ENCODE measurements around the gene AHI1.
A peak's percentile ranks its signal among the peaks of the same experiment; 100 is the strongest.

Gene AHI1

DNA sequence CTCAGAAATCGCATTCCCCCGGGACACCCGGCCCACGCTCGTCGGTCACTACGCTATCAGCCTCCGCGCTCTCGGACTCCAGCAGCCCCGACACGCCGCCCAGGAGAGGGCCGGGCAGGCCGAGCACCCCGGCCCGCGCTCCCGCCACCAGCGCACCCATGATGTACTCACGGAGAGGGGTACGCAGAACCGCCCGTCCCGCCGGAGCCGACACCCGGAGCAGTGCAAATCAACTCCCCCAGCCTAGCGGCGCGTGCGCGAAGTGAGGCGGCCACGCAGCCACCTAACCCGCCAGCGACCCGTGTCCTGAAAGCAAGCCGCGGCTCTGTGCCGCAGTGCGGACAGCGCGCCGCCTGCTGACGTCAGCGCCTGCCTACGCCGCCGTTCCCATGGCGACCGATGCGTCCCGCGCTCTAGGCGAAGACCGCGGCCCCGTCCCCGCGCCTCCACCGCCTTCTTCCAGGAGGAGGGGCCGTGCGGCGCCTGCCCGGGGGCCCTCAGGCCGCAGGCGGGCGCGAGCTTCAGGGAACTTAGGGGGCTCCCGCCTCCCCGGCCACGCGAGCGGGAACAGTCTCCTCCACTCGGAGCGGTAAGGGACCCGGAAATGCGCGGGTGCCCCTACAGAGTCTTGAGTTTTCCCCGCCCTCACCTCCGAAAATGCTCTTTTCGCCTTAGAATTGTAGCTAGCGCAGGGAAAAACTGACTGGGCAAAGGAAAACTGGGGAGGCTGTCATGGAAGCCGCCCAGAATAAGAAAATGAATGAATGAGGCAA is at the start of gene AHI1:
TSS of gene AHI1 (minus strand) at position 329 of the 773 bp plus-strand sequence. CDS start 5,503 bp downstream, outside the sequence.
- ATAC-seq (peak; percentile 83), DNase-seq (peak; percentile 94)

DNA sequence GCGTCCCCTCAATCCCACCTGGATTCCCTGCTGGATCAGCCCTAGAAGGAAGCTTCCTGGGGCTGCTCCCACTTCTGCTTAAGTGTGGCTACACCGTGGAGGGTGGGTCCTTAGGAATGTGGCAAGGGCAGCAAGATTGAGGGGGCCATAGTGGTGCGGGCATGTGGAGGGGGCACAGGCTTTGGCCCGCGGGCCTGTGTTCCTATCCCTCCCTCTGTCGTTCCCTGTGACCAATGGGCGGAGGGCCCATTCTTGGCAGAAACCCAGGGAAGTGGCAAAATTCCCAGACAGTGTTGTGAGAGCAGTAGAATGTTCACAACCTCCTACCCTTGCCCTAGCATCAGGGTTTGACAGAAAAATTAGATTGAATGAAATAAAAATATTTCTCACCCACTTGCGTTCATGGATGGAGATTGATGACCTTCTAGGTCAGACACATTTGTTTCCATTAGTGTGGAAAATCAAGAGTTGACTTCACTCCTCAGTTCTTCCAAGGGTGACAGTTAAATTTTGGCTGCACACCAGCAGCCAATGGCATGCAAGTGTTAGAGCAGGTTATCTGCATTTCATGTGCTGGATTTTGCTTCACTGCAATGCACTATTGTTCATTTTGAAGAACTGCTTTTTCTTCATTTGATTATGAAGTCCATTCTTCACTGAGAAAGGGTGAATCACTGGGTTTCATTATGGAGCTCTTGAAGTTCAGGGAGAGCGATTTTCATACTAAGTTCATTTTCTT is 49.3 kb upstream of the AHI1 start:
- DNase-seq (no peak), ATAC-seq (no peak)

DNA sequence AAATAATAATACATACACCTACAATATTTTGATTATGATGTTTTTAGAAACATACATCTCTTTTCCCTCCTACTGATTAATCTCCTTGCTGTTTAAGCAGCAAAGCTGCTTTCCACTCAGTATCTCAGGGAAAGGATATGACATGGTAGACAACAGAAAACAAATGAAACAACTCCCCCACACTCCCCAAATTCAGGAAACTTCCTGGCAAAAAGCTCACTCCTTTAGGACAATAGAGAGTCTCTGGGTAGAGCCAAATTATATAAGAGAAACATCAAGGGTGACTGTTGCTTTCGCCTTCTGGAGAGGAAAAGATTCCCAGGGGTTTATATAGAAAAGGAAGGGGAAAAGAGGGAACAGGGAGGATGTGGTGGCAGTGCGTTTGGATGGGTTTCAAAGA is 48.7 kb upstream of the AHI1 start:
- no peak for ATAC-seq
- DNase-seq, result no peak

DNA sequence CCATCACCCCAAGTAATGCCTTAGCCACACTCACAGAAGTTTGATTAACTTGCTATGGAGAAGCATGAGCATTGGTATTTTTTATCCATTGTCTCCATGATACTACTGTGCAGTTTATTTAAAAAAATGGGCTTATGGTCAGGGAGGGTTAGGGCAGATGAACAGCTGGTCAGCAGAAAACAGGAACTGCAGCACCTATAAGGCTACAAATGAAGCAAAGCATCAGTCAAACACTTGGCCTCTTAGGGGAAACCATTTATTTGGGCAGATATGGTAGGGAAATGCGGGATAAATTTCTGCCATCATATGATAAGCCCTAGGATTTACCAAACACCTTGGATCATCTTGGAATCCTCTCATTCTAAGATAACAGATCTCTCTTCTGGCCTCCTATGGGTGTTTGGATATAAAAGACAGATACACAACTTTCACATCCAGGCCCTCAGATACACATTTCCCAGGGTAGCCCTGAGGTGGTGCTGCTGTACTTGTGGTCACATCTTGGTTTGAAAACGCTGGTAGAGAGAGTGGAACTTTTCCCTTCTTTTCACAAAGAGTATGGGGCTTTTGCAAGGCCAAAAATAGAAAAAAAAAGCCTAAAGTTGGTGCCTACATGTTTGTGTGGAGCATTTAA is 42.8 kb upstream of the AHI1 start:
- DNase-seq (no peak), ATAC-seq (no peak)

DNA sequence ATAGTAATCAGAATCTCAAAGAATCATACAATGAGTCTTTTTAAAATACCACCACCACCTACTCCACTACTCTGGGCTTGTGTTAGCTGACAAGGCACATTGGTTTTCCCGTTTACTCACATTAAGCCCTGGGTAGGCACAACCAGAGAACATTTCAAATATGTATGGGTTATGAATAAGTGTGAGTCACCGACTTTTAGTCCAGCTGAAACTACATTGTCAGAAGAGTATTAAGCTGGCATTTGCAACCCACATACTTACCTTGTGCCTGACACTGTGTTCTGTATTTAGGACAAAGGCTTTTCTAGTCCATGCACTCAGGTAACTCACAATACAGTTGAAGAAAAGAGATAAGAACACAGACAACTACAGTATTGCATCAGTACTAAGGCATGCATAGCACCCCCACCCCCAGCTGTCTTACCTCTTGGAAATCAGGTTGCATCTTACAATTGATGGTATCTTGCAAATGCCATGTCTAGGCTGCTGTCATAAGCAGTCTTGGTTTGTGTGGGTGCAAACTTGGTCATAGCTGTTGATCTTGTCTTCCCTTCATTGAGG is 40.3 kb upstream of the AHI1 start:
- peak; percentile 47 for DNase-seq

DNA sequence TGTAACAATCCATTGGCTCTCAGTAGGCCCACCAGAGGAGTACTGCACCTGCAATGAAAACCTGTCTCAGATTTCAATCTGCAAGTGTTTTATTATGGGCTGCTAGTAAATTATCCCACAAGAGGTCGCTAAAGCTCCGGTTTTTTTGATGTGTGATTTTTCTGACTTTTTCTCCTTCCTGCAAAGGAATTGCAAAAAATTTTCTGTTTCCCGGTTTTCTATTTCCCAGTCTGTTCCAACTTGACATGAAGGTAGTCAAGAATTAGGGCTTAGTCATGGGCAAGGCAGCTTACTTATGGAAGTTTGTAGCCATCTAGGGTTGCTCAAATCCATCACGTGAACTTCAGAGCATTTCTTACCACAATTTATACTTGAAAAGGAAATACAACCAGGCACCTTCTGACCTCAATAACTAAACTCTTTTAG is 38.5 kb upstream of the AHI1 start:
- ATAC-seq (no peak), DNase-seq (no peak)

More for the DNA sequence above, 40.3 kb upstream of the AHI1 start:
- ATAC-seq, result peak; percentile 96

DNA sequence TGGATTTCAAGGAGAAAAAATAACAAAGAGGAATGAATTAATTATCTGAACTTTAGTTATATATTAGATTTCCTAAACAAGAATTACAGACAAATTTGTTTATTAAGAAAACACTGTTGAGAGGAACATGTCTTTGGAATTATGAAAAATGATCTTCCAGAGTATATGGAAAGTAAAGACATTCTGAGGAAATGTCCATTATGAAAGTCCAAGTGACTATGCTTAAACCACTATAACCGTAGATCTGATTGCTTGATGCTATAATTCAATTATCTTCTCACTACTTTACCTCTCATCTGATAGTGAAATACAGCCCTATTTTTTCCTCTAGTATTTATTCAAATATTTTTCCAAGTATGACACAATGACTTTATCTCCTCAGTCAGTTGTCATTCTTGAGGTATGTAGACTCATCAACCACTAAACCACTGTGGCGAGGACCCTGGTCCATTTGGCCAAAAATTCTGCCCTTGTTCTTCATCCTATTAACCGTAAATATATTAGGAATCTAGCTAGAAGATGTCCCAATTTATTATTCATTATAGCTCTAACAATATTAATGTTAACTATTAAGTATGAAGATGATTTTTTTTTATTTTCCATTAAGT is 37.3 kb upstream of the AHI1 start:
- no peak for DNase-seq
- ATAC-seq, result no peak

DNA sequence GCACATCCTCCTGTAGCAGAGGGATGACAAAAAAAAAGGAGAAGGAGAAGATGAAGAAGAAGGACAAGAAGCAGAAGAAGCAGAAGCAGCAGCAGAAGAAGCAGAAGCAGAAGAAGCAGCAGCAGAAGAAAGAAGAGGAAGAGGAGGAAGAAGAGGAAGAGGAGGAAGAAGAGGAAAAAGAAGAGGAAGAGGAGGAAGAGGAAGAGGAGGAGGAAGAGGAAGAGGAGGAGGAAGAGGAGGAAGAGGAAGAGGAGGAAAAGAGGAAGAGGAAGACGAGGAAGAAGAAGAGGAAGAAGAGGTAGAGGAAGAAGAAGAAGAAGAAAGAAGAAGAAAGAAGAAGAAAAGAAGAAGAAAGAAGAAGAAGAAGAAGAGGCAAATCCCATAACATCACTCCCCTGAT is 35.0 kb upstream of the AHI1 start:
- DNase-seq, result no peak
- ATAC-seq, result no peak

DNA sequence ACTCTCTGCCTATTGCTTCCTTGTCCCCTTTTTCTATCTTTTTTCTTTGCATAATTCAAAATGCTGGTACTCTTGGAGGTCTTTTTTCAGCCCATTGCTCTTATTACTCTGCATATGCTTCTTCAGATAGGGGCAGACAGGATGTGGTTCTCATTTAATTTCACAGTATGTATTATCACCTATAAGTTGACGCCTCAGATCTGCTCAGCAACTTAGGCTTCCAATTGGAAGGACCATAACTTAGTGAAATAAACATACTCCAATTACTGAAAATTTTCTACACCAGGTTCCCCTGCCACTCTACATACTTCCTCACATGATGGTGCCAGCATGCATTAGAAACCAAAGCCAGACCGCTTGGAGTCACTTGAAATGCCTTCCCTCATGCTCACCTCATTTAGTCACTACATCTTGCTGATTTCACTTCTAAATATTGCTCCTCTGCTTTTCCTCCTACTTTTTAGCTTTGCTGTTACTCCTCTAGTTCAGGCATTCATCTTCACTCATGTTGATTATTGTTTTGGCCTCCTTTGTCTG is 34.5 kb upstream of the AHI1 start:
- ATAC-seq, result no peak
- DNase-seq, result no peak

DNA sequence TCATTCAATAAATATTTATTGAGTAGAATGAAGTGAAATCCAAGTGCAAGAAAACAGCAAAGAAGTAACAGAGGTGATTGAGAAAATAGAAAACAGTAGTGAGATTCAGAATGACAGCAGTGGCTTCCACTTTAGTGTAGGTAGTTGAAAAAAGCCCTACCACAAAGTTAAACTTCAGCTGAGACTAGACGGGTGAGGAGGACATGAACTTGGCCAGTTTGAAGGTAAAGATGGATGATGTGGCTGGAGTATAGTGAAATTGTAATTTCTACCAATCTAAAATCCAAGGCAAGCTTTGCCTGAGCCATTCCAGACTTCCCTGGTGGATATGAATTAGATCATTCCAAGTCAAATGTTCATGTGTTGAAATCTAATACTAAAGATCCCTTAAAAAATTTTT is 32.6 kb upstream of the AHI1 start:
- DNase-seq (no peak), ATAC-seq (no peak)

DNA sequence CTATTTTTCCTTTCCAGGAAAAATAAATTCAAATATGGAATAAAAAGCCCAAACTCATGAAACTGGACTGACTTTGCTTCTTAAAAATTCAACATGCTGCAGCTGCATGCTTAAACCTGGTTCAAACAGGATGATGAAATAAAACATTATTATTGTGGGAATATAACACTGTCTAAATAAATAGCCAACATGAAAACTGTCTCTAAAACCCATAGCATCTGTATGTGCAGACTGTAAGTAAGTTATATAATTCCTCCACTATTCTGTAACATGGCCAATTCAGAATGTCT is 30.4 kb upstream of the AHI1 start:
- no peak for ATAC-seq
- no peak for DNase-seq

DNA sequence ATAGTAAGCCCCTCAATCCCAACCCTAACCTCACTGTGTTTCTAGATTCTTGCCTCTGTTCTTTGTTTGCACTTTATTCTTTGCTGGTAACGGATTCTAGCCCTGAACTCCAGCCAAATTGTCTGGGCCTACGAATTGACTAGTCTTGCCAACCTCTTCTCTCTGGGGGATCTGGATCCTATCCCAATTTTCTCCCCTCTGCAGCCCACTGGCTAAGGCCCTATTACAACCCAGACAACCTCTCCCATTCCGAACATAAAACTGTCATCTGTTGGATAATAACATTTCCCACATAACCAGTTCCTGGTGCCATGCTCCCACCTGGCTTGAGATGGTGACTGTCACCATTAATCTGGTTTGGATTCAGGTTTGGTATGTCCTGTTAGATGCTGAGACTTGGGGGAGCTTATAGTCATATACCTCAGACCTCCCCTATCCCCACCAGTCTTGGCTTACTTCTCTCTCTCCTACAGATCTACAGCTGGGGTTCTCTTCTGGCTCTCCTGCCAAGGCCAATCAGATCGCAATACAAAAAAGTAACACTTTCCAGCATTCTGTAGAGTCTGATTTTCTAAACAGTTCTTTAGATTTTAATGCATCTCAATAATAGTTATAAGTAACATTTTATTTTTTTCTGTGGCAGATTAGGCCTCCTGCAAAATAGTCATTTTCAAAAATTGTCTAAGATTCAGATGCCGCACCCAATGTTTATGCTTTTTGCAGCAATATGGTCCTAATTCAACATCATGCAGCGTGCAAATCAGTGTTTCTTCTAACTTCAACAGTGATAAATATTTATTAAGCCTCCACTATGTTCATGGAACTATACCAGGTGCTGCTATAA is 29.8 kb upstream of the AHI1 start:
- ATAC-seq (no peak), DNase-seq (no peak)

DNA sequence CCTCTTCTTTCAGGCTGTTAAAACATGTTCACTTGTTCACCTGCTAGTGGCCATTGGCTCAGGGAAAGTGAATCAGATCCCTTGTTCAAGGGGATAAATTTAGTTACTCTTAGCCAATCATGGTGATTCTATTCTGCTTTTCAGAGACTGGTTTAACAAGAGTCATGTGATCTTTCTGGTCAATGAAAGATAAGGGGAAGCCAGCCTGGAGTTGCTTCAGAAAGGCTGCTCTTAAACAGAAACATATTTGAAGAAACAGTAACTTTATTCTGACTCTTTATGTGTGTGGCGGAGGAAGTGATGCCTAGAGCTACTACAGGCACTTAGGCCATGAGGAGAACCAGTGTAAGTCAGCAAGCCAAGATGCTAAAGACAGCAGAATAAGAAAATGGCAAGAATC is 28.1 kb upstream of the AHI1 start:
- DNase-seq (no peak), ATAC-seq (no peak)

DNA sequence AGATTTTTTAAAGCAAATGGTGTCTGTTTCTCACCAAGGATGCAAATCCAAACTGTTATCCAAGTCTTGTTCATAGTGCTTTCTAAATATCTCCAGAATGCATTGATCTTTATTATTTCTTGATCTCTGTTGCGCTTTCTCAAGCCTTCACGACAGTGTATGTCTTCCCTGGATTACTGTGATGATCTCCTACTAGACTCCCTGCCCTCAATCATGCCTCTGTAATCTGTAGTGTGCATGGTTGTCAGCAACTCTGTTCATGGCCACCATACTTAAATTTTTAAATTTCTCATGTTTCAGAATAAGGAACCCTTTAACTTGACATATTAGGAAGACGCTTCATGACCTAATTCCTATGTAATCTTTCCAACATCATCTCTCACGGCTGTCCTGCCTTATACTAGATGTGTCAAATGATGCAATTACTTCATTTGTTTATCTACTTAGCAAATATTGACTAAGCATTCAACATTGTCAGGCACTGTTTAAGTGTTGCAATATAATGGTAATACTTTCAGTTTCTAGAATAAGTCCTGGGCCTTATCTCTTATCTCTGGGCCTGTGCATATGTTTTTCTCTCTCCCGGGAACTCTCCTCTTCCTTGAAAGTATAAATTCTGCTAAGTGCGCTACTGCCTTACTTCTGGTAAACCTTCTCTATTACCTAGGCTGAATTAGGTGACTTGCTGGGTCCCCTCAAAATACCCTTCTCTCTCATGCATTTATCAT is 25.6 kb upstream of the AHI1 start:
- DNase-seq, result no peak

DNA sequence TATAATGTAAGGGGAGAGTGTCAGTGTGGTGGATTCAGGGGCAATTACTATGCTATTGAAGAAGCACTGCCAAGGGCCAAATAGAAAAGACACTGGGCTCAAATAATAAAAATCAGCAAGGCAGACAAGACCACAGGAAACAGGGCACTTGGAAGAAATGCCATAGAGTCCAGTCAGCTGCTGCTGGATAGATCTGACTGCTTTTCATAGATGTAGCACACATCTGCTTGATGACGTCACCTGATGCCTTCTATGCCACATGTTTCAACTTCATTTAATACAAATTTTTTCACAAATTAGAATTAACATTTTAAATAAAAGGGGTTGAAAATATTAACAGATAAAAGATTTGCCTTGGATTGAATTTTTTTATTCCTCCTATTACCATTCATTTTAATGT is 23.9 kb upstream of the AHI1 start:
- no peak for DNase-seq

More for the DNA sequence above, 25.6 kb upstream of the AHI1 start:
- ATAC-seq, result no peak

DNA sequence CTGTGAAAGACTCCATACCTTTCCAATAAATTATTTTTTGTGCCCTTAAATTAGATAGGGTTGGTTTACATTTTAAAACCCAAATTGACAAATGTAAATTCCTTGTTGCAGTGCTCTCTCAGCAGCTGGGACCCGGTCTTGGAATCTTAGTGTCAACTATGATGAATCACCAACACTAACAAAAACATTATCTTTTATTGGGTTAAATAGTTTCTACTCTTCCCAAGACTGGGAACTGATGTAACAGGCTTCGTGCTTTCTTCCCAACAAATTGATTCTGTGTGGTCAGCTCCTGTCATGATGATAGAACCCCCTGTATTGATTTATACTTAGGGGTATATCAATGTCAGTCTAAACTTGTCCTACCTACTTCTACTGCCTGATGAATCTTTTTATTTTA is 23.2 kb upstream of the AHI1 start:
- no peak for DNase-seq
- ATAC-seq, result no peak

More for the DNA sequence above, 23.9 kb upstream of the AHI1 start:
- no peak for ATAC-seq

DNA sequence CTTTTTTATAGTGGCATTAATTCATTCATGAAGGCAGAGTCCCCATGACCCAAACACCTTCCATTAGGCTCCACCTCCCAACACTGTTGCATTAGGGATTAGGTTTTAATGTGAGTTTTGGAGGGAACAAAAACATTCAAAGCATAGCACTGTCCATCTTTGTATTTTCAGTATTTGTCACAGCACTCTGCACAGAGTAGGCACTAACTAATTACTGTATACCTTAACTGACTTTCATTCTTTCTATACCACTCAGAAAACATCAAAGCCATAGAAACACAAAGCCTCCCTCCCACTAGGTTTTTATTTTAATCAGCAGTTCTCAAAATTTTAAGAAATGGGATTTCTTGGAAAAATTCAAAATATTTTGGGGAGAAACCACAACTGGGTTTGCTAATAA is 21.8 kb upstream of the AHI1 start:
- peak; percentile 36 for ATAC-seq
- DNase-seq, result no peak

DNA sequence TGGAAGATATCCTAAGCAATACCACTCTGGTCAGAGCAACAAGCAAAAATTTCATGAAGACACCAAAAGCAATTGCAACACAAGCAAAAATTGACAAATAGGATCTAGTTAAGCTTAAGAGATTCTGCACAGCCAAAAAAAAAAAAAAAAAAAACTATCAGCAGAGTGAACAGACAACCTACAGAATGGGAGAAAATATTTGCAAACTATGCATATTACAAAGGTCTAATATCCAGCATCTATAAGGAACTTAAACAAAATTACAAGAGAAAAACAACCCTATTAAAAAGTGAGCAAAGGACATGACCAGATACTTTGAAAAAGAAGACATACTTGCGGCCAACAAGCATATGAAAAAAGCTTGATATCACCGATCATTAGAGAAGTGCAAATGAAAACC is 20.0 kb upstream of the AHI1 start:
- no peak for ATAC-seq
- DNase-seq, result no peak

DNA sequence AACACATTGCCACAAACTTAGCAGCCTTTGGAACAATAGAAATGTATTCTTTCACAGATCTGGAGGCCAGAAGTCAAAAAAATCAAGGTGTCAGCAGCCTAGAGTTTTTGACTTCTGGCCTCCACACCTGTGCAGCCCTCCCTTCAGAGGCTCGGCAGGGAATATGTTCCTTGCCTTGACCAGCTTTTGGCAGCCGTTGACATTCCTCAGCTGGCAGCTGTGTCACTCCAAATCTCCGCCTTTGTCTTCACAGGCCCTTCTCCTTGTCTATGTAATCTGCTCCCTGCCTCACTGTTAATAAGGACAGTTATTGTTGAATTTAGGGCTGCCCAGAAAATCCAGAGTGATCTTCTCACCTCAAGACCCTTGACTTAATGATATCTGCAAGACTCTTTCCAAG is 17.2 kb upstream of the AHI1 start:
- no peak for DNase-seq
- ATAC-seq, result no peak

DNA sequence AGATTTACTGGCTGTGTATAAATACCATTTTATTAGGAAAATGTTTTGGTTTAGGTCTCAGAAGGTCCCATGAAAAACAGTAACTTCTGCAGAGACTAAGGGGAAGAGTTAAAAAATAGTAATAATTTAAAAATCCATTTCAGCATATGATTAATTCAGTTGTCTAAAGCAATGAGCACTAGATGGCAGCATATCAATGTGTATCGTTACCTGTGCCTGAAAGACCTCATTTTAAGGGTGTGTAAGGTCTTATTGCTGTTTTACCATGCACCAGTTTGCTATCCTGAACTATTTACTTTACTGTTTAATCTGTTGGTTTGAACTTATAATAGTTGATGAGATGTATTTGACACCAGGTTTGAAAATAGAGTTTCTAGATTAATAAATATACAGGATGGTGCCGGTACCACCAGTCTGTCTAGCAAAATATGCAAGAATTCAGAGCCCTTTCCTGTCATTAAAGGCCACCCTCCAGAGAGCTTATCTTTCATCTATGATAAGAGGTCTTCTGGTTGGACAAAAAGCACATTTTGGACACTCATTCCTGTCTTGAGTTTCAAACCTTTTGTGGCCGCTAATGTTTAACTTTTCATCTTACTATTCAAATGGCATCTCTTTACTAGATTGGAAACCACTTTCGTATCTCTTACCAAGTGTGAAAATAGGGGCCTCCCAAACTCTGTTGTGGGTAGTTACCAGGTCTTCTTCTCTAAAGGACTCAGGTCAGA is 8.9 kb upstream of the AHI1 start:
- ATAC-seq (peak; percentile 90), DNase-seq (no peak)
